AG09319 (cell line): ENCODE data around the gene NAIF1.

Experiments used
- DNase-seq: peaks from one replicate; pipeline ENCODE4 v3.0.0-alpha.2; 2010; ENCODE audit warnings: low read depth; ENCODE audit errors: extremely low read depth
- TF ChIP-seq, protein P1 (sequence below): IDR thresholded peaks from 2 replicates; pipeline ENCODE4 v1.5.1; 2011; ENCODE audit warnings: low read depth, mild to moderate bottlenecking, inconsistent platforms, low read length, moderate library complexity

The NAIF1 gene

DNA sequence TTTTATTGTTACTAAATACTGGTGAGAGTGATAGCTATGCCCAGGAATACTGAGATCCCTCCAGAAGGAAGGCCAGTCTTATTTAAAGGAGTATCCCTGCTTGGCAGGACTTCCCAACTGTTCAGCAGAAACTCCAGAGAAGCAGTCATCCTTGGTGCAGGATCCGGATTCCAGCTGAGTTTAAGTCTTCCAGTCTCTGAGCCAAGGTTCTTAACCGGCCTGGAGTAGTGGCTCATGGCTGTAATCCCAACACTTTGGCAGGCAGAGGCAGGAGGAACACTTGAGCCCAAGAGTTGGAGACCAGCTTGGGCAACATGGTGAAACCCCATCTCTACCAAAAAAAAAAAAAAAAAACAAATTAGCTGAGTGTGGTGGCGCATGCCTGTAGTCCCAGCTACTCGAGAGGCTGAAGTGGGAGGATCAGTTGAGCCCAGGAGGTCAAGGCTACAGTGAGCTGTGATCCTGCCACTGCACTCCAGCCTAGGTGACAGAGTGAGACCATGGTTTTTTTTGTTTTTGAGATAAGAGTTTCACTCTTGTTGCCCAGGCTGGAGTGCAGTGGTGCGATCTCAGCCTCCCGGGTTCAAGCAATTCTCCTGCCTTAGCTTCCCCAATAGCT lies 7.6 kb downstream of the NAIF1 start:
- TF ChIP-seq, protein P1, sequence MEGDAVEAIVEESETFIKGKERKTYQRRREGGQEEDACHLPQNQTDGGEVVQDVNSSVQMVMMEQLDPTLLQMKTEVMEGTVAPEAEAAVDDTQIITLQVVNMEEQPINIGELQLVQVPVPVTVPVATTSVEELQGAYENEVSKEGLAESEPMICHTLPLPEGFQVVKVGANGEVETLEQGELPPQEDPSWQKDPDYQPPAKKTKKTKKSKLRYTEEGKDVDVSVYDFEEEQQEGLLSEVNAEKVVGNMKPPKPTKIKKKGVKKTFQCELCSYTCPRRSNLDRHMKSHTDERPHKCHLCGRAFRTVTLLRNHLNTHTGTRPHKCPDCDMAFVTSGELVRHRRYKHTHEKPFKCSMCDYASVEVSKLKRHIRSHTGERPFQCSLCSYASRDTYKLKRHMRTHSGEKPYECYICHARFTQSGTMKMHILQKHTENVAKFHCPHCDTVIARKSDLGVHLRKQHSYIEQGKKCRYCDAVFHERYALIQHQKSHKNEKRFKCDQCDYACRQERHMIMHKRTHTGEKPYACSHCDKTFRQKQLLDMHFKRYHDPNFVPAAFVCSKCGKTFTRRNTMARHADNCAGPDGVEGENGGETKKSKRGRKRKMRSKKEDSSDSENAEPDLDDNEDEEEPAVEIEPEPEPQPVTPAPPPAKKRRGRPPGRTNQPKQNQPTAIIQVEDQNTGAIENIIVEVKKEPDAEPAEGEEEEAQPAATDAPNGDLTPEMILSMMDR = no peak
- DNase-seq = no peak

DNA sequence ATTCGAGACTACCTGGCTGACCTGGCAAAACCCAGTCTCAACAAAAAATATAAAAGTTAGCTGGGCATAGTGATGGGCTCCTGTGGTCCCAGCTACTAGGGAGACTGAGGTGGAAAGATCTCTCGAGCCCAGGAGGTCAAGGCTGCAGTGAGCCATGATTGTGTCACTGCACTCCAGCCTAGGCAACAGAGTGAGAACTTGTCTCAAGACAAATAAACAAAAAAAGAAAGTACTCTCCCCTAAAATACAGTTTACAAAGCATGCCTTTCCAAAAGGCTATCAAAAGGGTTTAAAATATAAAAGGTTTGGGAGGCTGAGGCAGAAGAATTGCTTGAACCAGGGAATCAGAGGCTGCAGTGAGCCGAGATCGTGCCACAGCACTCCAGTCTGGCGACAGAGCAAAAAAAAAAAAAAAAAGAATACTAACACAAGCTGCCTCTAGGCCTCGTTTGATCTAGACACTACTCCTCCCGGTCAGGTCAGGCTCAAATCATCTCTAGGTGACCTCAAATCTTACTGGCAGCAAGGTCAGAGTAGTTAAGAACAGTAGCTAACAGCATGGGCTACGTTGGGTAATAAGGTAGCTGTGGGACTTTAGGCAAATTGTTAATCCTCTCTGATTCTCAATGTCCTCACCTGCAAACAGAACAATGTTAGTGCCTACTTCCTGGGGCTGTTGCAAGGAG lies 9.3 kb downstream of the NAIF1 start:
- DNase-seq = no peak
- TF ChIP-seq, protein P1 = no peak

DNA sequence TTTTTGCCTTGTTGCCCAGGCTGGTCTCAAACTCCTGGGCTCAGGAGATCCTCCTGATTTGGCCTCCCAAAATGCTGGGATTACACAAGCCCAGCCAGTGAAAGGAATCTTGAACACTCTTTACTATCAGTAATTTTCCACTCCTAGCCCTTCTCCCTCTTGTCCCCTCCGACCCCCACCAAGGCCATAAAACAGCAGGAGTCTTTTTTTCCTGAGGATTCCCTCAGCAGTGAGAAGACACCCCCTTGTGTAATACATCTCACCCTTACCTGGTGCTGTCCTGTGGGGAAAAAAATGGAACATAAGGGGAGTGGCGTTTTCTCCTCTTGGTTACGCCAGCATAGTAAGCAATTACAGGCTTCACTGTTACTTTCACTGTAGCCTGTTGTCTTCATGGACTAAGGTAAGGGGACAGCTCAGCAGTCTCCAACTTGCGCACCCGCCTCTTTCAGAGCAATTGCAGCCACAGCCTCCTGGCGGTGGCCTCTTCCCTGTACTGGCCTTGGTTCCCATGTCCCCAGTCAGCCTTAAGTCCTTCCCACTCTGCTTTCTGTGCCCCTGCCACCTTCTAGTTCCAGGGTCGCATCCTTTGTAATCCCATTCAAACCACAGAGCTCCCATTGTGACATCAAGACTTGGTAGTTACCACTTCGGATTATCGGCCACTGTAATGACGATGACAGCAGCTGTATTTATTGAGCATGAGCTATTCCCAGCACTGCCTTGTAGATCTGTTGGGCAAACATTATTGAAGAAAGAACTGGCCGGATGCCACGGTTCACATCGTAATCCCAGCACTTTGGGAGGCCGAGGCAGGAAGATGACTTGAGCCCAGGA lies 10.0 kb downstream of the NAIF1 start:
- TF ChIP-seq, protein P1 = no peak
- no peak for DNase-seq

DNA sequence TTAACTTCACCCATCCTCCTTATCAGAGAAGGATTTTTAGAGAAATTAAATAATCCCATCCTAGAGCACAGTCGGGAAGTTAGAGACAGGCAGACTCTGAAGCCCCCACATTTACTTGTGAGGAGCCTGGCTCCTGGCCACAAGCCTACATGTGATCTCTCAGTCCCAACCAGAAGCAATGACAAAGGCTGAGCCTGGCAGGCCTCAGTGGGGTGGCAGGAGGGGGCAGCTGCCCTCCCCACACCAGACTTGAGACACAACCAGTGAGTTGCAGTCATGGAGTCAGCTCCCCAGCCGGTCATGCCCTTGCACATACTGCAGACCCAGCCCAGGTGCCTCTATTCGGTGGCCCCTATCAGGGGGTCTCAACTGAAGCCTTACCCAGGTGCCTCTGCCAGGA lies 11.0 kb downstream of the NAIF1 start:
- TF ChIP-seq, protein P1 = no peak
- no peak for DNase-seq

DNA sequence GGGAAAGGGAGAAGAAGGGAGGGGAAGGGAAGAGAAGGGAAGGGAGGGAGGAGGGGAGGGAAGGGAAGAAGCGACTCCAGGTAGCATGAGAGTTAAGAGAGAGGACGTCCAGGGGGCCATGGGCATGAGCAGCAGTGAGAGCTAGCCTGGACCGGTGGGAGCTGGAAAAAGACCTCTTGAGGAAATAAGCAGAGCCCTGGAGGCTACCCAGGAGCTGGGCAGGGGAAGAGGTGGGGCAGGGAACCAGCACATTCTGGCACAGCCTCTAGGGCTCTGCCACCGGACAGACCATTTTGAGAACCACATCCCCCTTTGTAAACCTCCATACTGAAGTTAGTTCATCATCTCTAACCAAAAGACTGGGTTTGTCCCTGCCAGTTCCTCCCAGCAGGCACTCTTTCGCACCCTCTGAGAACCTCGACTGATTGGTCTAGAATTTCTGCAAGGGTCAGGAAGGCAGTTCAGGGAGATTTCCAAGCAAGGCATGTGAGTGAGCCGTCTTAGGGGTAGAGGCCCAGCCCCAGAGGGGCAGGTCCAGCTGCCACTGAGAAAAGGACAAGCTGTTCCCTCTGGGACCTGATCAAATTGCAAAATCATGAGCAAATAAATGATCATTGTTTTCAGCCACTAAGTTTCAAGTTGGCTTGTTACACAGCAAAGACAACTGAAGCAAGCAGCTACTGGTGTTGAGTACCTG lies 11.6 kb downstream of the NAIF1 start:
- DNase-seq = no peak
- TF ChIP-seq, protein P1 = no peak

DNA sequence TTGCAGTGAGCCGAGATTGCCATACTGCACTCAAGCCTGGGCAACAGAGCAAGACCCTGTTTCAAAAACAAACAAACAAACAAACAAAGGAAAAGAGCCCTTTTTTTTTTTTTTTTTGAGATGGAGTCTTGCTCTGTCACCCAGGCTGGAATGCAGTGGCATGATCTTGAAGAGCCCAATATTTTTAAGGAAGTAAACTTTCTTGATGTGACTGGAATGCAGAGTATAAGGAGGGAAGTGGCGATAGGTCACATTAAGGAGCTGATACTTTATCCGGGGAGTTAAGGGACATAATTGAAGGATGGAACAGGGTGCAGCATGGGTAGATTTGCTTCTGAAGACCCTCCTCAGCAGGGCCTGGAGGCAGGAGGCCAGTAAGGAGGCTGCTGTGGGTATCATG lies 13.0 kb downstream of the NAIF1 start:
- TF ChIP-seq, protein P1 = no peak
- no peak for DNase-seq
